ENCODE results near the gene PTTG2.
A peak's percentile ranks its signal among the peaks of the same experiment; 100 is the strongest.
"Not testable (repeated sequence)": the region's sequence is repeated elsewhere in the genome, so short reads cannot be mapped to it uniquely, and the experiment has no call there.

The PTTG2 gene

GRCh38 chr4:37958932-37959331, 1.3 kb upstream of the PTTG2 start:
- DNase-seq = peak in 1 of 2 experiments; percentile 11

- DNase-seq = no peak
Observed at GRCh38 chr4:37960679-37961450, 667 bp downstream of the PTTG2 start.

DNA sequence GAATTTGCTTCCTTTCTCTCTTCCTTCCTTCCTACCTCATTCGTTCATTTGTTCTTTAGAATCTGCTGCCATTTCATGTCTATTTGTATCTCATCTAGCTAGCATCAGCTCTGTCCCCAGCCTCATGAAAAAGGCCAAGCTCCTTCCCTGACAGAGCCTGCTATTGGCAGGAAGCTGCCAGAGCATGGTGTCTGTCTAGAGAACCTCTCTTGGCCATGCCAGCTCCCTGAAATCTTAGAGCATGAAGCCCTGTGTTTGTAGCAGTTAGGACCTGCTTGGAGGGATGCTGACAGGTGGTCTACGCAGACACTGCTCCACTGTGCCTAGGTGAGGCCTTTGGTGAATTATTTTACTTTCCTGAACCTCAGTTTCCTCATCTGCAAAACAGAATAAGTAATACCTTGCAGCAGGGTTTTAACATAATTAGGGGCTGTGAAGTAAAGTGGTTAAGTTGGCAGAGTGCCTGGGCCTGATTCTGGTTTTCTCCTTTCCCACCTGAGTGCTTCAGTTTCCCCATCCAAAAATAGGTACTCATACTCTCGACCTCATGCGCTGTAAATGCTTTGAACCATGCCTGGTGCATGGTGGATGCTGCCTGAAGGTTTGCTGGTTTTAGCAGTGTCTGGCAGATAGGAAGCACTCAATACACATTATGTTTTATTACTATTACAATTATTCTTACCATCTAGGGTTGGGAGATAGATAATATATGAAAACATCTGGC, 4.7 kb downstream of the PTTG2 start:
- DNase-seq = no peak

- DNase-seq = no peak
Observed at GRCh38 chr4:37966044-37966443, 5.8 kb downstream of the PTTG2 start.

DNA sequence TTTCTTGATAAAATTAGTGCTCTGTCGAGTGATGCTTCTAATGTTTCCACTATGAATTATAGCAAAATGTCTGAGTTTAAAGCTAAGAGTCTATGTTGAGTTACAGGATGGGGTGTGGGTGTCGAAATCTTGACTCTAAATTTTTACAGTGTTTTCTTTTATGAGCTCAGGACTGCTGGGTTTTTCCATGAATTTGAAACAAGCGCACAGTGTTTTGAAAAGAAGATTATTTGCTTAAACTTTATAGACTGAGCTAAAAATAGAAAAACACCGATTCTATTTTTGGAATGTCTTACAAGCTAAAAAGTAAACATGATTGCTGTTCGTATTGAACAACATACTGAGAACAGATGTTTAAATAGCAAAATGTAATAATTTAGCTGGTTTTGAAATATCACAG, 7.5 kb downstream of the PTTG2 start:
- DNase-seq = peak in 1 of 2 experiments; percentile 7

DNA sequence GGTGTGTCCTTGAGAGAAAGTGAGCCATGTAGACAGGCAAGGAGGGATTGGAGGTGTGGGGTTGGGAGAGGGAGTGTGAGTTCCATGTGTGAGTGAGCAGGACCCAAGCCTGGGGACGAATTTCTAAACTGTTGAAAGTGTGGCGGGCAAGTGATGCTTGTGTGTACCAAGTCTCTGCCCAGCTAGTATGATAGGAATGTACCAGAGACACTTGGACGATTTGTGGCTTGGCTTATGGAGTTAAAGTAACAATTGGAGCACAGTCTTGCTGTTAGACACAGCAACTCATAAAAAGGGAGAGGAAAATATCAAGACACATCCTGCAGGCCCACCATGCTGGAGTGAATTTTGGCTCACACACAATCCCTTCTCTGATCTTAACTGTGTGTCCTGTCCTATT, 8.5 kb downstream of the PTTG2 start:
- no peak for DNase-seq

- no peak for DNase-seq
Observed at GRCh38 chr4:37970702-37971101, 10.5 kb downstream of the PTTG2 start.

- DNase-seq = no peak
Observed at GRCh38 chr4:37971202-37971601, 11.0 kb downstream of the PTTG2 start.

GRCh38 chr4:37973441-37973840, 13.2 kb downstream of the PTTG2 start:
- DNase-seq = no peak

- DNase-seq = not testable (repeated sequence)
Observed at GRCh38 chr4:37975321-37975822, 15.2 kb downstream of the PTTG2 start.

DNA sequence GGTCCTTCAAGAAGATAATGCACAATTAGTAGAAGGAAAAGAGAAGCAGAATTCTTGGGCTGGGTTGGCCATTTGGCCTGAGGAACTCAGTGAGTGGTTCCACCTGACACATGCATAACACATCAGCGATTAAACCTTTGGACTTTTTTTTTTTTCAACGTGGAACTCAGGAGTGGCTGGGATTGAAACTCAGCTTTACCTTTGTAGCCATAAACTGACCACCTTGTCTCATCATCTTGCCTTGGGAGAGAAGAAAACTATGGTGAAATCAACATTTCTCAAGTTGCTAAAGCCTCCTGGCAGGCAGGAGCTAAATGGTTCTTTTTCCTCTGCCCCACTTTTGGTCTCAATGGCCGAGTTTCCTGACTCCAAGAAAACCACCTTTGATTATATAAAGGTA, 16.3 kb downstream of the PTTG2 start:
- DNase-seq = peak in 1 of 2 experiments; percentile 40

DNA sequence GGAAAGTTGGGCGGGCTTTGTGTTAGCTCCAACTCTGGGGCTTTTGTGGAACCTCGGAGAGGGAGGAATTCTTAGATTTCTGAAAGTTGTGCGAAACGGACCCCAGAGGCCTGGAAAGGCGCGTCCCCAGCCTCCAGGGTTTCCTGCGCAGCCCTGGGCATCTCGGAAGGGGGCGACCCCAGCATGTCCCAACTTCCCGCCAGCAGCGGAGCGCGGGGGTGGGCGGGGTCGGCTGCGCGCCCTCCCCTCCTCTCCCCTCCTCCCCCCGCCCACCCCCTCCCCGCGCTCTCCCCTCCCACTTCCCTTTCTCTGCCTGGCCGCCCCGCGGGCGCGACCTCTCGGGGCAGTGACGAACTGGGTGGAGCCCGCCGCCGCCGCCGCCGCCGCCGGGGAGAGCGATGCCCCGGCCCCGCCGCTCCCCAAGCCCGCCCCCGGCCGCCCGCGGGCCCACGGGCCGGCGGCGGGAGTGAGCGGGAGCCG, 16.8 kb downstream of the PTTG2 start:
- DNase-seq = peak; percentile 19 to 80

- peak; percentile 33 to 76 for DNase-seq
Observed at GRCh38 chr4:37977471-37978247, 17.5 kb downstream of the PTTG2 start.

DNA sequence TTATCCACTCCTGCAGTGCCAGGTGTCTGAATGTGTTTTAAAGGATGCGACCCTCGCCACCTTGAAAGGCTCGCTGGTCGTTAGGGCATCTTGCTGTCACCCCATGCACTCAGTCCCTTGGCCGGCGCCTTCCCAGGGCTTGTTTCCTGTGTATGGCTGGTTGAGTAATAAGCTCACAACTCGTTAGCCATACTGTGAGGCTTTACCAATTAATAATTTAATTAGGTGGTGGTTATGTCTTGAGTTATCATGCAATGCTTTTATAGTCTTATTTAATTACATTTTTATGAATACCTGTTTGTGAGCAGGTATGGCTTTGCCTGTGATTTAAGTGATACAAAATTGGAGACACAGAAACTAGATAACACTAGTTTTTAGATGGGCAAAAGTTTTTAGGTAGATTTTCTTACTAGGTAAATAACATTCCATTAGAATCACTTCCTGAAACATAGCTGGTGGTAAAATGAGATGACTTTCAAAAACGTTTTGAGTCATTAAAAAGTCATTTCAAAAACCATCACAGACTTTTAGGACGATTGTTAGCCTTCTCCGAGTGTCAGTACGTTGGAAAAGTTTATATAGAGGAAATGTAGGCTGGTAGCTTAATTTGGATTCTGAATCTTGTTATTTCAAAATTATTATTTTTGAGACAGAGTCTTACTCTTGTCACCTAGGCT, 18.2 kb downstream of the PTTG2 start:
- no peak for DNase-seq

- DNase-seq = no peak
Observed at GRCh38 chr4:37980246-37980645, 20.0 kb downstream of the PTTG2 start.

DNA sequence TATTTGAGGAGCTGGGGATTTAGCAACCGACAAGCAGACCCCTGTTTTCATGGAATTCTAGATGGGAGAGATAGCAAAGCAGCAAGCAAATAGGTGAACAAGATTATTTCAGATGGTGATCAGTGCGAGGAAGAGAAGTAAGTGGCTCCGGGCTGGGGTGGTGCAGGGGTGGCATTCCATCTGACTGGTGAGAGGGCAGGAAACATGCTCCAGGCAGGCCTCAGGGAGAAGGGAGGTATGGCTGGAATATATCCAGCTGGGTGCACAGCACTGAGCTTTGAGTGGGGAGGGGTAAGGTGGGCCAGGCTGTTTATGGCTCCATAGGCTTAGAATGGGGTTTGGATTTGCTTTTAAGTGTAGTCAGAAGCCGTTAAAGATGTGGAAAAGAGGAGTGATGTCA, 21.2 kb downstream of the PTTG2 start:
- DNase-seq = no peak

DNA sequence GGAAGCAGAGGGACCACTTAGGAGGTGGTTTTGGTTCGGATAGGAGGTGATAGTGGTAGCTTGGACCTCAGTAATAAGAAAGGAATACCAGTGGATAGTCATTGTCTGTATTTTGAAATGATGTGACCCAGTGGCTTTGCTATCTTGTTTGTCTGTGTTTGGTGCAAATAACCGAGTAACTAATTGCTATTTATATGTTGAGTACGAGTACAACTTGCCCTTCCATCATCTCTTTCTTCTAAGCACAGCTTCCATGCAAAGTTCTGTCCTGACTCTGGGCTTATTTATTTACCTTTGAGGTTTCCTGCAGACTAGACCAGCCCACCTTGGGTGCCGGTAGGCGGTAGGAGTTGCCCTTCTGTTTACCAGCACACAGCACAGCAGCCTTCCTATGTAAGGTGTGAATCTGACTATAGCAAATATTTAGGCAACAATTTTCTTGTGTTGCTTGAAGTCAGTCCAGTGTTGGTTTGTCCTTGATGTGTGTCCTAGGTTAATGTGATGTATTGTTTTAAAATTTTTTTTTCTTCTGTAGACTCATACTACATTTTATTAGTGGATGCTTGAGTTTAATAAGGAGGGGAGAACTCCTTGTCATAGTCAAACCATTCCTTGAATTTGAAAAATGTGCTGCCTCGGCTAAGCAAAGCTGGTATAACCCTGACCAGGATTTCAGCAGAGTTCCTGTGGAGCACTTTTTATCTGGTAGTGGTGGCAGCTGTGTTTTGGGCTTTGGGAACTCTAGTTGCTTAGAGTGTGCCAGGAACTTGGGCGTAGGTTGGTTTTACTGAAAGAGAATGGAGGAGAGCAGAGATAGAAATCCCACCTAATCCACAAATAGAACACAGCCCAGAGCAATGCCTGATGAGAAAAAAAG, 21.9 kb downstream of the PTTG2 start:
- DNase-seq = peak; percentile 25 to 67

DNA sequence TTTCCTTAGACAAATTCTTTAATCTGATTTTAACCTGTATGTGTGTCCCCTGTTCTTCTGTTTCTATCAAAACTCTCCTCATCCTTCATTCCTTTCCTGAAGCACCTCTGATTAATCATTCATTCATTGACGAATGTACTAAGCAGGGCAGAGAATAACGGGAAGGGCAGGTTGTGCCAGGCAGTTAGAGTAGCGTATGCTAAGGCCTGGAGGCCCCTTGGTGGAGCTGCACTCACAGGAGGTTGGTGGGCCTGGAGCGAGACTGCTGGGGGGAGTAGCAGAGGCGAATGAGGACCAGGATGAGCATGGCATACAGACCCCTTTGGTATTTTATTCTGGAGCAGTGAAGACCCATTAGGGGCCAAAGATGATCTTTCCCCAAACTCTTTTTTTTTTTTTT, 22.5 kb downstream of the PTTG2 start:
- DNase-seq = no peak

DNA sequence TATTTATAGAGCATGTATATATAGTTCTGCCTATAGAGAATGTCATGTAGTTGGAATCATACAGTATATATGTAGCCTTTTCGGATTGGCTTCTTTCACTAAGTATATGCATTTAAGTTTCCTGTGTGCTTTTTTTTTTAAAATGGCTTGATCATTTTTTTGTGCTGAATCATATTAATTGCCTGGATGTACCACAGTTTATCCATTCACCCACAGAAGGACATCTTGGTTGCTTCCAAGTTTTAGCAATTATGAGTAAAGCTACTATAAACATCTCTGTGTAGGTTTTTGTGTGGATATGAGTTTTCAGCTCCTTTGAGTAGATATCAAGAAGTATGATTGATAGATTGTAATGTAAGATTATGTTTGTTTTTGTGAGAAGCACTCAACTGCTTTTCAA, 23.8 kb downstream of the PTTG2 start:
- DNase-seq = no peak

GRCh38 chr4:37985730-37986275, 25.6 kb downstream of the PTTG2 start:
- DNase-seq = no peak

DNA sequence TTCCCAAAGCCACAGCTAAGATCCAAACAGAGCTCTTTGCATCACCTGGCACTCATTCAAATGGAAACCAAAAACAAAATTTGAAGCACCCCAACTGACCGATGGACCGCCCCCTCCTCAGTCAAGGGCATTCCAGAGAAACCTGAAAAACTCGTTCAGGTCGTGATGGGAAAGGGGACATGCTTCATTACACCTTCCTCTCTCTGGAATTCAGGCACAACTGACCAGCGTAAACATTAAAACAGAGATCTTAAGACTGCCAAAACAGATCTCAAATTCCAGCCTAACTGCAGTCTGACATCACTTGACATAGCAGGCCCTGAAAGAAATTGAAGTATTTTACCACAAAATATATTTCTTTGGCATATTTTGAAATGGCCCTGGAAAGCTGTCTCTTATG, 28.5 kb downstream of the PTTG2 start:
- peak in 1 of 2 experiments; percentile 47 for DNase-seq
